Hematopoietic multipotent progenitor cell treated with erythropoietin and hydrocortisone succinate and interleukin-3 and kit ligand, for 15 days (in vitro differentiated cells): ENCODE data around the gene CSAG2.

Experiments
- DNase-seq: peaks from one replicate; pipeline ENCODE4 v3.0.0-alpha.2; 2015; ENCODE audit warnings: low spot score

The CSAG2 gene

GRCh38 chrX:152663086-152663485 is 46.0 kb downstream of the CSAG2 start:
- DNase-seq = no peak

DNA sequence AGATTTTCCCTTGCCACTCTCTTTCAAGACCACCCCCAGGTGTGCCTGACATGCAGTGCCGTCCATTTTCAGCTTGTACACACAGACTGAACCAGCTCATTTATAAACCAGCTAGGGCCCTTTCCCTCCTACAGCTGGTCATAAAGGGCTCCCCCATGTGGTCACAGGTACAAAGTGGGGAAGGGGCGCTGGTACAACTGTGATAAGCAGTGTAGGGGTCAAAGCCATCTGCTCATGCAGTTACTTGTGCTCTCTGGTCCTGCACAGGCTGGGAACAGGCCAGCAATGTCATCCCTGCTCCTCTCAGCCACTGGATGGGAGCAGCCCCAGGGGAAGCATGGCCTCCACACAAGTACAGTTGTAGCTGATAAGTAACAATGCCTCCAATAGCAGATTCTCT is 50.8 kb downstream of the CSAG2 start:
- DNase-seq = no peak
